Loucy (cell line): Measurements from ENCODE around the gene PIGW.

Source experiments
- CTCF ChIP-seq: fragments of 200-600 bp; sonication (generic); conservative IDR thresholded peaks from 2 replicates; pipeline ENCODE4 v1.5.1; 2014; ENCODE audit warnings: mild to moderate bottlenecking, antibody characterized with exemption, low read length
- EZH2phosphoT487 ChIP-seq: fragments of 200-600 bp; IDR thresholded peaks from 2 replicates; pipeline ENCODE4 v1.6.1; 2018; ENCODE audit warnings: antibody characterized with exemption, mild to moderate bottlenecking, moderate library complexity, borderline replicate concordance

- TF ChIP-seq CTCF (no peak), EZH2phosphoT487 (no peak)
Measured at GRCh38 chr17:36498155-36498554, 36.6 kb upstream of the PIGW start.
